ENCODE data around the gene LMAN2L. TPM values are rescaled to one million over a fixed set of nuclear protein-coding genes. Genes with fewer than 3 reads are reported as not detected.

LMAN2L gene
- total and polyA plus RNA-seq, 2 of the 8 experiments (the other 6 are each of a cell fraction or from before 2014, with no cell fraction given), result 14.3 to 17.6 TPM

DNA sequence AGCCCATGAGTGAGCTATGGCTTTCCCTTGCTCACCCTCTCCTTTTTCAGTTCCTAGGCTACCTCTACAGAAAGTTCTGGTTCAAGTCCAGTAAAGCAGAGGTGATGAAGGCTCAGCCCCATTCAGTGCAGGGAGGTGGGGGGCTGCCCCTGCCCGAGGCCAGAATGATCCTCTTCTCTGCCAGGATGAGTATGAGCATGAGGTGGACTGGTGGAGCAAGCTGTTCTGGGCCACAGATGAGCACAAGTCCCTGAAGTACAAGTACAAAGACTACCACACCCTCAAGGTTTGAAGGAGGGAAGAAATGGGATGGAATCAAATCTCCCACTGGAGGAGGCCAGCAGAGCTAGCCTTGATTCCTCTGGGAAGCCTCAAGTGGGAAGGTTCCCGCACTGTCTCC, 42.4 kb downstream of the LMAN2L start:
- ChIA-PET POLR2A (ENCODE audit: partially characterized antibody) (interaction anchor here (0.9 to 1.6 kb wide), 2 partner anchors 8 to 10 kb away, joined by 3 read pairs; no protein-coding TSS in a partner anchor), CTCF (ENCODE audit: partially characterized antibody) (interaction anchor here (0.7 to 1.2 kb wide), 2 partner anchors 9 to 104 kb away, joined by 3 to 5 read pairs; no protein-coding TSS in a partner anchor)
- Histone ChIP-seq H2BK120ac (replicated peaks; ENCODE audit: low read depth, low read length) (no peak overlapping the region), H2BK5ac (ENCODE audit: low read depth, low read length) (no peak overlapping the region), H4K5ac (ENCODE audit: insufficient read length, low read depth, low read length) (no peak overlapping the region), H2AK5ac (ENCODE audit: low read depth, low read length) (no peak overlapping the region), H3K27ac (ENCODE audit: low read depth, low read length) (no peak overlapping the region), H3K79me1 (ENCODE audit: low read depth, low read length) (no peaks in the 10 kb centered on the region), H2BK15ac (ENCODE audit: low read length) (no peak overlapping the region), H3K4me3 (ENCODE audit: extremely low read depth in 1 of 4, insufficient read depth in 2 of 4, low read depth in 3 of 4, low read length in 4 of 4) (no peak overlapping the region), H3K23me2 (ENCODE audit: low read depth, low read length) (no peaks in the 10 kb centered on the region), H3K18ac (ENCODE audit: extremely low read depth, low read length) (no peak overlapping the region), H3K27me3 (replicated peaks in 1 of 4; ENCODE audit: control insufficient read depth in 3 of 4, extremely low read depth in 1 of 4, insufficient read depth in 3 of 4, low read length in 3 of 4) (no peaks in the 10 kb centered on the region), H3K4me2 (ENCODE audit: insufficient read depth in 1 of 2, low read depth in 2 of 2, low read length in 2 of 2) (no peak overlapping the region), H3K9me3 (ENCODE audit: insufficient read depth in 2 of 2, low read depth in 1 of 2, low read length in 1 of 2) (no peaks in the 10 kb centered on the region), H3K9ac (replicated peaks in 1 of 4; ENCODE audit: extremely low read depth in 1 of 4, low read depth in 3 of 4, low read length in 3 of 4) (no peak overlapping the region), H2BK20ac (ENCODE audit: low read length) (no peak overlapping the region), H4K20me1 (replicated peaks in 1 of 2; ENCODE audit: control insufficient read depth in 1 of 2, insufficient read depth in 2 of 2, low read length in 2 of 2) (no peaks in the 10 kb centered on the region), H3K14ac (ENCODE audit: insufficient read length) (no peak overlapping the region), H3K36me3 (ENCODE audit: control insufficient read depth in 2 of 4, insufficient read depth in 4 of 4, low read length in 3 of 4) (no peaks in the 10 kb centered on the region; a peak in 1 of 8 replicates), H3K79me2 (ENCODE audit: control insufficient read depth in 1 of 2, insufficient read depth in 2 of 2, low read length in 2 of 2) (no peaks in the 10 kb centered on the region), H3K56ac (replicated peaks; ENCODE audit: insufficient read length, low read depth, low read length) (no peak overlapping the region), H3K23ac (ENCODE audit: insufficient read length) (no peak overlapping the region), H2AFZ (ENCODE audit: low read length) (no peak overlapping the region), H2BK12ac (ENCODE audit: low read depth, low read length) (no peak overlapping the region), H4K91ac (replicated peaks; ENCODE audit: insufficient read length, low read length) (no peak overlapping the region), H3K4ac (replicated peaks; ENCODE audit: insufficient read length, low read depth, low read length) (no peak overlapping the region), H3K4me1 (replicated peaks in 1 of 4; ENCODE audit: control insufficient read depth in 3 of 4, insufficient read depth in 4 of 4, low read length in 3 of 4) (no peaks in the 10 kb centered on the region), H4K8ac (ENCODE audit: extremely low read depth, insufficient read depth, low read length) (no peak overlapping the region)
- FAIRE-seq (no peak), DNase-seq (ENCODE audit: low read depth in 1 of 2, low spot score in 2 of 2) (no peak)
- 92% methylated on average over 2 of the region's 2 CpGs; no CpG with 5 or more reads in 1 of the 2 experiments for WGBS, 2 experiments (ENCODE audit: extremely low coverage in 1 of 2, insufficient coverage in 1 of 2, insufficient read length in 1 of 2, insufficient replicate concordance in 2 of 2, low coverage in 1 of 2, low lambda C conversion rate in 2 of 2, missing lambda C conversion rate in 1 of 2)
- TF ChIP-seq CBX8 (IDR thresholded peaks at IDR 0.05; ENCODE audit: borderline replicate concordance, low read depth, low read length), result no peak
- TF ChIP-seq GABPA (IDR thresholded peaks at IDR 0.05; ENCODE audit: borderline replicate concordance, insufficient read depth, low read length), result no peak
- TF ChIP-seq, protein P1, sequence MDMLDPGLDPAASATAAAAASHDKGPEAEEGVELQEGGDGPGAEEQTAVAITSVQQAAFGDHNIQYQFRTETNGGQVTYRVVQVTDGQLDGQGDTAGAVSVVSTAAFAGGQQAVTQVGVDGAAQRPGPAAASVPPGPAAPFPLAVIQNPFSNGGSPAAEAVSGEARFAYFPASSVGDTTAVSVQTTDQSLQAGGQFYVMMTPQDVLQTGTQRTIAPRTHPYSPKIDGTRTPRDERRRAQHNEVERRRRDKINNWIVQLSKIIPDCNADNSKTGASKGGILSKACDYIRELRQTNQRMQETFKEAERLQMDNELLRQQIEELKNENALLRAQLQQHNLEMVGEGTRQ (IDR thresholded peaks at IDR 0.05; ENCODE audit: low read length), result no peak
- TF ChIP-seq NANOG (IDR thresholded peaks at IDR 0.05; ENCODE audit: insufficient read depth, low read depth, low read length, poor library complexity, severe bottlenecking), result no peak
- no peak for TF ChIP-seq TEAD4 (IDR thresholded peaks at IDR 0.05; ENCODE audit: low read depth, low read length)
- no peak for TF ChIP-seq SUZ12 (IDR thresholded peaks at IDR 0.05; ENCODE audit: low read length)
- TF ChIP-seq SIX5 (IDR thresholded peaks at IDR 0.05; ENCODE audit: low read depth, low read length), result no peak
- no peak for TF ChIP-seq RAD21 (IDR thresholded peaks at IDR 0.05 in 1 of 2, conservative IDR thresholded peaks at IDR 0.05 in 1 of 2; ENCODE audit: low read depth in 2 of 2, low read length in 2 of 2)
- TF ChIP-seq SP1 (IDR thresholded peaks at IDR 0.05; ENCODE audit: low read depth, low read length), result no peak
- no peak for TF ChIP-seq SRF (IDR thresholded peaks at IDR 0.05; ENCODE audit: low read depth, low read length)

Data from H1 (cell line).